ENCODE results near the gene GNGT2. TPM values are rescaled to one million over a fixed set of nuclear protein-coding genes. Genes with fewer than 3 reads are reported as not detected.

GNGT2 gene
- total RNA-seq, 2 experiments from 2014 or later, result 23.2 to 29.0 TPM

DNA sequence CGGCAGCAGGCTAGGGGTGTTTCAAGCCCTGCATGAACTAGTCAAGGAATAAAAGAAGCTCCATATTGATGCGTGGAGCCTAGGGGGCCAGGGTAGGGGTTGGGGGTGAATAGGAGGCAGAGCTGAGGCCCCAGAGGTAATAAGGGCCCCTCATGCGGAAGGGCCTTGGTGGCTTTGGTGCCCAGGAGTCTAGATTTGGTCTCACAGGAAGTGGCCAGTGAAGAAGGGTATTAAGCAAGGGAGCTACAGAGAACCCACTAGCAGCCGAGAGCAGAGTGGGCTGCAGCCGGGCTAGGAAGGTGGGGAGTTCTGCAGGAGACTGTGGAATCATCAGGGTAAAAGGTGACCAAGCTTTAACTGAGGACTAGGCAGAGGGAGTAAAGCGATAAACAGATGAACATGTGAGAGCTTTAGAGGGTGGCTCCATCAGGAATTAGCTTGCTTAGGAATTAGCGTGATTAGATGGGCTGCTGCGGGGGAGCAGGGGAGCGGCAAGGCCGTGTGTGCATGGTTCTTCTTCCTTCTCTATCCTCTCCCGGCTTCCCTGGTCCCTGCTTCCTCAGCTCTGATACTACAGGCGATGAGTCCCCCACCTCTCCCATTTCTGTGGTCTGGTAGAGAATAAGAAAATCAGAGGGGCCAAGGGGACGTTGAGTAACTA, 9.8 kb downstream of the GNGT2 start:
- DNase-seq, result no peak
- H3K4me1 Mint-ChIP-seq (ENCODE audit: low read depth), result peaks cover 6% of the 10 kb centered on the region
- no peaks in the 10 kb centered on the region for H3K27me3 Mint-ChIP-seq
- no peak overlapping the region for H3K4me3 Mint-ChIP-seq
- ChIA-PET POLR2A (interaction anchor here (1.3 kb wide), 1 partner anchor 9 kb away, joined by 5 read pairs; no protein-coding TSS in a partner anchor), CTCF (interaction anchor here (1.1 to 2.2 kb wide), 4 partner anchors 19 to 168 kb away, joined by 3 to 6 read pairs (median 4); no protein-coding TSS in a partner anchor)
- no peak overlapping the region for H3K27ac Mint-ChIP-seq
- intact Hi-C loops (cut with micrococcal nuclease), result no loop called here
- H3K9me3 Mint-ChIP-seq, result no peaks in the 10 kb centered on the region
- H3K36me3 Mint-ChIP-seq, result no peaks in the 10 kb centered on the region

DNA sequence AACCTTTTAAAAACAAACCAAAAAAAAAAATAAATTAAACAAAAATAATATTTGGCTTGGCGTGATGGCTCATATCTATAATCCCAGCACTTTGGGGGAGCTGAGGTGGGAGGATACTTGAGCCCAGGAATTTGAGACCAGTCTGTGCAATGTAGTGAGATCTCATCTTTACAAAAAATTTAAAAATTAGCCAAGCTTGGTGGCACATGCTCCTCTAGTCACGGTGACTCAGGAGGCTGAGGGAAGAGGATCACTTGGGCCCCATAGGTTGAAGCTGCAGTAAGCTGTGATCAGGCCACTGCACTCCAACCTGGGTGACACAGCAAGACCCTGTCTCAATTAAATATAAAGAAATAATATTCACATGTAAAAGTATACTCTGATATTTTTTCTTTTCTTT, 12.2 kb downstream of the GNGT2 start:
- Mint-ChIP-seq H3K27me3 (no peaks in the 10 kb centered on the region), H3K36me3 (no peaks in the 10 kb centered on the region), H3K4me1 (ENCODE audit: low read depth) (peaks cover 23% of the 10 kb centered on the region), H3K4me3 (no peak overlapping the region), H3K27ac (no peak overlapping the region), H3K9me3 (no peaks in the 10 kb centered on the region)
- ChIA-PET CTCF (interaction anchor here (1.4 to 1.9 kb wide), 5 partner anchors 10 to 29 kb away, joined by 3 to 10 read pairs (median 5); no protein-coding TSS in a partner anchor), POLR2A (no interaction called here)
- intact Hi-C loops (cut with micrococcal nuclease), result loop anchor here (10.0 kb wide), 2 partner anchors 363 to 1993 kb away; partner anchors contain the start of genes CALCOCO2 and MYL4
- no peak for DNase-seq

GRCh38 chr17:49197346-49197998, 12.9 kb downstream of the GNGT2 start:
- Mint-ChIP-seq H3K27me3 (no peaks in the 10 kb centered on the region), H3K4me1 (ENCODE audit: low read depth) (peaks cover 25% of the 10 kb centered on the region), H3K36me3 (peaks cover 2% of the 10 kb centered on the region), H3K4me3 (no peak overlapping the region), H3K27ac (no peak overlapping the region), H3K9me3 (no peaks in the 10 kb centered on the region)
- ChIA-PET CTCF (interaction anchor here (1.4 to 1.9 kb wide), 4 partner anchors 11 to 28 kb away, joined by 3 to 10 read pairs (median 5); no protein-coding TSS in a partner anchor), POLR2A (no interaction called here)
- no peak for DNase-seq
- intact Hi-C loops (cut with micrococcal nuclease), result loop anchor here (10.0 kb wide), 2 partner anchors 363 to 1993 kb away; partner anchors contain the start of genes CALCOCO2 and MYL4

GRCh38 chr17:49196520-49196919, 13.9 kb downstream of the GNGT2 start:
- no peak overlapping the region for H3K27ac Mint-ChIP-seq
- intact Hi-C loops (cut with micrococcal nuclease), result loop anchor here (10.0 kb wide), 2 partner anchors 362 to 1992 kb away; partner anchors contain the start of genes CALCOCO2 and MYL4
- H3K4me1 Mint-ChIP-seq (ENCODE audit: low read depth), result peaks cover 25% of the 10 kb centered on the region
- no peaks in the 10 kb centered on the region for H3K9me3 Mint-ChIP-seq
- DNase-seq, result no peak
- H3K36me3 Mint-ChIP-seq, result peaks cover 5% of the 10 kb centered on the region
- H3K27me3 Mint-ChIP-seq, result no peaks in the 10 kb centered on the region
- no peak overlapping the region for H3K4me3 Mint-ChIP-seq
- ChIA-PET CTCF (no interaction called here), POLR2A (no interaction called here)

GRCh38 chr17:49195751-49196150, 14.6 kb downstream of the GNGT2 start:
- no peak for DNase-seq
- ChIA-PET CTCF (no interaction called here), POLR2A (interaction anchor here (0.9 to 1.0 kb wide), 2 partner anchors 13 to 15 kb away, joined by 3 read pairs; partner anchors contain the start of gene ABI3)
- peak overlapping the region; percentile 4 for H3K4me3 Mint-ChIP-seq
- H3K36me3 Mint-ChIP-seq, result peaks cover 5% of the 10 kb centered on the region
- H3K27ac Mint-ChIP-seq, result peak overlapping the region; percentile 79
- intact Hi-C loops (cut with micrococcal nuclease), result loop anchor here (10.0 kb wide), 2 partner anchors 361 to 1991 kb away; partner anchors contain the start of genes CALCOCO2 and MYL4
- no peaks in the 10 kb centered on the region for H3K9me3 Mint-ChIP-seq
- H3K27me3 Mint-ChIP-seq, result no peaks in the 10 kb centered on the region
- H3K4me1 Mint-ChIP-seq (ENCODE audit: low read depth), result peaks cover 28% of the 10 kb centered on the region

DNA sequence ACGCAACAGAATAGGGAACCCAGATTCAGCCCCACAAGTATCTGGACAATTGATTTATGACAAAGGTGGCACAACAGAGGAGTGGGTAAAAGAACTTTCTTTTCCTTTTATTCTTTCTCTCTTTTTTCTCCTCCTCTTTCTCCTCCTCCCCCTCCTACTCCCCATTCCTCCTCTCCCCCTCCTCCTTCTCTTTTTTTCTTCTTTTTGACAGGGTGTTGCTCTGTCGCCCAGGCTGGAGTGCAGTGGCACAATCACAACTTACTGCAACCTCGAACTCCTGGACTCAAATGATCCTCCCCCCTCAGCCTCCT, 16.1 kb downstream of the GNGT2 start:
- Mint-ChIP-seq H3K27me3 (no peaks in the 10 kb centered on the region), H3K4me1 (ENCODE audit: low read depth) (peaks cover 28% of the 10 kb centered on the region), H3K27ac (peak overlapping the region; percentile 51), H3K36me3 (peaks cover 5% of the 10 kb centered on the region), H3K9me3 (no peaks in the 10 kb centered on the region), H3K4me3 (peak overlapping the region; percentile 29)
- intact Hi-C loops (cut with micrococcal nuclease), result loop anchor here (5.0 to 10.0 kb wide), 3 partner anchors 98 to 1989 kb away; partner anchors contain the start of genes CALCOCO2 and MYL4
- no peak for DNase-seq
- POLR2A ChIA-PET, result interaction anchor here (1.3 kb wide), 1 partner anchor 22 kb away, joined by 3 read pairs; no protein-coding TSS in a partner anchor
- CTCF ChIA-PET, result interaction anchor here (1.3 kb wide), 1 partner anchor 34 kb away, joined by 4 read pairs; no protein-coding TSS in a partner anchor

GRCh38 chr17:49193513-49194296, 16.7 kb downstream of the GNGT2 start:
- no peaks in the 10 kb centered on the region for H3K27me3 Mint-ChIP-seq
- CTCF ChIA-PET, result interaction anchor here (1.2 to 4.3 kb wide), 3 partner anchors 13 to 34 kb away, joined by 3 to 32 read pairs (median 4); no protein-coding TSS in a partner anchor
- no peaks in the 10 kb centered on the region for H3K9me3 Mint-ChIP-seq
- peaks cover 28% of the 10 kb centered on the region for H3K4me1 Mint-ChIP-seq (ENCODE audit: low read depth)
- peak overlapping the region; percentile 83 for H3K4me3 Mint-ChIP-seq
- peak overlapping the region; percentile 98 for H3K27ac Mint-ChIP-seq
- peak; percentile 59 for DNase-seq
- intact Hi-C loops (cut with micrococcal nuclease), result loop anchor here (2.0 to 10.0 kb wide), 6 partner anchors 17 to 1989 kb away; partner anchors contain the start of genes ABI3, ATP5MC1, CALCOCO2 and GNGT2
- POLR2A ChIA-PET, result interaction anchor here (0.6 to 3.1 kb wide), 4 partner anchors 16 to 31 kb away, joined by 3 to 14 read pairs (median 5); partner anchors contain the start of genes ABI3 and GNGT2
- H3K36me3 Mint-ChIP-seq, result peaks cover 5% of the 10 kb centered on the region

DNA sequence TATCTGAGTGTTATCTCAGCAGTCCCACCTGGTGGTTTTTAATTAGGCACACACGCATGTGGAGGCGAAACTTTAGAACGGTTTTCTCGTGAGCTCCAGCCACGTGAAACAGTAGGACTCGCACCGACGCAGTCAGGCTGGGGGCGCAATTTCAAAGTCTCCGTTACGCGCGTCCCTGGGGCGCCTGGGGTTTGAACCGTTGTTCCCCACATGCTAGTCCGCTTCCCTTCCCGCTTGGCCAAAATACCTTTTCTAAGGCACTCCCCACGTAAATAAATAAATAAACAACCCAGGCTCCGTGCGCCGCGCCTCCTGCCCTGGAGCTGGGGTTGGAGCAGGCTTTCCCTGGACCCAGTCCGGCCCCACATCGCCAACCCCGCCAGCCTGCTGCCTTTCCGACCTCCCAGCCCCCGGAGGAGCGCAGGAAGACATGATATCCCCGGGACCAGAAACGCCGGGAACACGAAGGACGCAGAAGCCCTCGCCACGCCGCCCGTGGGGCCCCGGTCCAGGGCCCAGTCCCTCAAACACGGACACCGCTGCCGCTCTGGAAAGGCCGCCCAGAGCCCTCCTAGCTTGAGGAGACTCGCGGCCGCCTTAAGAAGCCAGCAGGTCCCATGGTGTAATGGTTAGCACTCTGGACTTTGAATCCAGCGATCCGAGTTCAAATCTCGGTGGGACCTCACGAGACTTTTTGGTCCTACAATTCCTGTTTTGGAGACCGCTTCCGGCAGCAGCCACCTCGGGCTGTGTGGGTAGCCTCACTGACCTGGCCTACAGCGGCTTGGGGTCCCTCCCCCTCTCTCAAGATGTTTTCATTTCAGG, 18.2 kb downstream of the GNGT2 start:
- peaks cover 28% of the 10 kb centered on the region for H3K4me1 Mint-ChIP-seq (ENCODE audit: low read depth)
- POLR2A ChIA-PET, result interaction anchor here (1.0 to 3.1 kb wide), 7 partner anchors 18 to 284 kb away, joined by 4 to 14 read pairs (median 6); partner anchors contain the start of genes ABI3, GNGT2, SNF8 and UBE2Z
- peak; percentile 95 for DNase-seq

DNA sequence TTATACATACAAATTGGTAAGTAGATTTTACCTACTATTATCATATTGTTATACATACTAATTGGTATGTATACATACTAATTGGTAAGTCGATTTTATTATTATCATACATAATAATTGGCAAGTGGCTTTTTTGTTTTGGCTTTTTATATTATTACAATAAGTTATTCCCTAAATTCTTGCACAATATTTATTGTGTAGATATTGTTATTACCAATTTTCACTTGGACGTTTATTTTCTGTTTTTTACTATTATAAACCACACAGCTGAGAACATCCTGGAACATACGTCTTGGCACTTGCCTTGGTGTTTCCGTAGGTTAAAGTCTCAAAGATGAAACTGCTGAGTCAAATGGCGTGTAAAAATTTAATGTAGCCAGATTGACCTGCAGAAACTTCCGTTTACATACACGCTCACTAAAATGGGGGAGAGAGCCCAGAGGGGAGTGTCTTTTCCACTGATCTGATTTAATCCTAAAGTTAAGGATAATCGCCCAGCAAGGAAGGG, 18.9 kb downstream of the GNGT2 start:
- no peaks in the 10 kb centered on the region for H3K27me3 Mint-ChIP-seq
- no peak for DNase-seq
- peaks cover 28% of the 10 kb centered on the region for H3K4me1 Mint-ChIP-seq (ENCODE audit: low read depth)
- H3K36me3 Mint-ChIP-seq, result peaks cover 5% of the 10 kb centered on the region
- intact Hi-C loops (cut with micrococcal nuclease), result loop anchor here (5.0 to 10.0 kb wide), 3 partner anchors 101 to 1987 kb away; partner anchors contain the start of genes CALCOCO2 and MYL4
- ChIA-PET CTCF (interaction anchor here (1.0 to 4.3 kb wide), 9 partner anchors 9 to 365 kb away, joined by 3 to 32 read pairs (median 4); no protein-coding TSS in a partner anchor), POLR2A (interaction anchor here (1.0 to 3.1 kb wide), 6 partner anchors 18 to 247 kb away, joined by 4 to 14 read pairs (median 6); partner anchors contain the start of genes ABI3, GNGT2 and SNF8)
- H3K27ac Mint-ChIP-seq, result peak overlapping the region; percentile 98
- no peaks in the 10 kb centered on the region for H3K9me3 Mint-ChIP-seq
- H3K4me3 Mint-ChIP-seq, result peak overlapping the region; percentile 83

More for the DNA sequence above, 18.2 kb downstream of the GNGT2 start:
- no peaks in the 10 kb centered on the region for H3K9me3 Mint-ChIP-seq
- peak overlapping the region; percentile 98 for H3K27ac Mint-ChIP-seq
- intact Hi-C loops (cut with micrococcal nuclease), result loop anchor here (1.0 to 10.0 kb wide), 7 partner anchors 19 to 1987 kb away; partner anchors contain the start of genes ABI3, ATP5MC1, CALCOCO2 and GNGT2
- H3K27me3 Mint-ChIP-seq, result no peaks in the 10 kb centered on the region
- peak overlapping the region; percentile 83 for H3K4me3 Mint-ChIP-seq
- peaks cover 5% of the 10 kb centered on the region for H3K36me3 Mint-ChIP-seq
- CTCF ChIA-PET, result interaction anchor here (1.0 to 4.3 kb wide), 10 partner anchors 9 to 364 kb away, joined by 3 to 32 read pairs (median 5); no protein-coding TSS in a partner anchor

GRCh38 chr17:49190932-49191331, 19.4 kb downstream of the GNGT2 start:
- H3K9me3 Mint-ChIP-seq, result peaks cover 4% of the 10 kb centered on the region
- intact Hi-C loops (cut with micrococcal nuclease), result loop anchor here (5.0 to 10.0 kb wide), 3 partner anchors 101 to 1986 kb away; partner anchors contain the start of genes CALCOCO2 and MYL4
- H3K36me3 Mint-ChIP-seq, result peaks cover 8% of the 10 kb centered on the region
- no peak overlapping the region for H3K4me3 Mint-ChIP-seq
- CTCF ChIA-PET, result interaction anchor here (1.3 to 4.3 kb wide), 4 partner anchors 10 to 100 kb away, joined by 3 to 32 read pairs (median 20); no protein-coding TSS in a partner anchor
- POLR2A ChIA-PET, result interaction anchor here (0.7 to 3.1 kb wide), 3 partner anchors 19 to 201 kb away, joined by 3 to 14 read pairs (median 6); partner anchors contain the start of genes ABI3 and GNGT2
- peak overlapping the region; percentile 61 for H3K27ac Mint-ChIP-seq
- H3K4me1 Mint-ChIP-seq (ENCODE audit: low read depth), result peaks cover 26% of the 10 kb centered on the region
- no peak for DNase-seq
- no peaks in the 10 kb centered on the region for H3K27me3 Mint-ChIP-seq

Measured in activated CD4-positive, alpha-beta memory T cell treated with anti-CD3 and anti-CD28 coated beads for 36 hours (primary cell).